GM13977 (cell line): ENCODE results near the gene PRRX2.

Source experiments
- DNase-seq: peaks from one replicate; pipeline ENCODE4 v3.0.0; 2012; ENCODE audit warnings: low spot score
- in situ Hi-C: fragments of 300-500 bp; cut with MboI; formaldehyde crosslinking; loops from one replicate; pipeline ENCODE4 v1.12.0; 2022; ENCODE audit warnings: low sequenced_read_pairs, low pct_unique_long_range_greater_than_20kb, mixed read lengths, inconsistent platforms; ENCODE audit not compliant: unreplicated experiment
- TF ChIP-seq, protein P1 (sequence below): IDR thresholded peaks from 2 replicates; pipeline ENCODE4 v1.5.1; 2012; ENCODE audit warnings: mild to moderate bottlenecking, control low read depth; ENCODE audit not compliant: insufficient read depth; ENCODE audit errors: extremely low read depth, missing control alignments

Gene PRRX2

DNA sequence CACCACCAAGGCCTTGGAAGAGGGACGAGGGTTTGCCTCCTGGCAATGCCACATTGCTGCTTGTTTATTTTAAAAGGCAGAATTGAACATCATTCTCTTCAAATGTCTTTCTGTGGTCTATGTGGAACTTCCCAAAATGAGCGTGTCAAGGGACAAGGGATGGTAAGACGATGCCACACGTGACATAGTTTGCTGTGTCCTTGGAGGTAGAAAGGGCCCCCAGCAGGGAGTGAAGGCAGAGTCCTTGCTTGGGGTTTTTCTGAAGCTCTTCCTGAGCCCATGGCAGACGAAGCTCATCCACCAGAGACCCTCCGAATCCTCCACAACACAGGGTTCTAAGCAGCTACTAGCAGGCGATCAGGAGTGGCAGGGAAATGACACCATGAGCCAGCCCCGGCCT is 28.3 kb downstream of the PRRX2 start:
- in situ Hi-C loops, result no loop called here
- DNase-seq, result no peak
- TF ChIP-seq, protein P1, sequence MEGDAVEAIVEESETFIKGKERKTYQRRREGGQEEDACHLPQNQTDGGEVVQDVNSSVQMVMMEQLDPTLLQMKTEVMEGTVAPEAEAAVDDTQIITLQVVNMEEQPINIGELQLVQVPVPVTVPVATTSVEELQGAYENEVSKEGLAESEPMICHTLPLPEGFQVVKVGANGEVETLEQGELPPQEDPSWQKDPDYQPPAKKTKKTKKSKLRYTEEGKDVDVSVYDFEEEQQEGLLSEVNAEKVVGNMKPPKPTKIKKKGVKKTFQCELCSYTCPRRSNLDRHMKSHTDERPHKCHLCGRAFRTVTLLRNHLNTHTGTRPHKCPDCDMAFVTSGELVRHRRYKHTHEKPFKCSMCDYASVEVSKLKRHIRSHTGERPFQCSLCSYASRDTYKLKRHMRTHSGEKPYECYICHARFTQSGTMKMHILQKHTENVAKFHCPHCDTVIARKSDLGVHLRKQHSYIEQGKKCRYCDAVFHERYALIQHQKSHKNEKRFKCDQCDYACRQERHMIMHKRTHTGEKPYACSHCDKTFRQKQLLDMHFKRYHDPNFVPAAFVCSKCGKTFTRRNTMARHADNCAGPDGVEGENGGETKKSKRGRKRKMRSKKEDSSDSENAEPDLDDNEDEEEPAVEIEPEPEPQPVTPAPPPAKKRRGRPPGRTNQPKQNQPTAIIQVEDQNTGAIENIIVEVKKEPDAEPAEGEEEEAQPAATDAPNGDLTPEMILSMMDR, result no peak

DNA sequence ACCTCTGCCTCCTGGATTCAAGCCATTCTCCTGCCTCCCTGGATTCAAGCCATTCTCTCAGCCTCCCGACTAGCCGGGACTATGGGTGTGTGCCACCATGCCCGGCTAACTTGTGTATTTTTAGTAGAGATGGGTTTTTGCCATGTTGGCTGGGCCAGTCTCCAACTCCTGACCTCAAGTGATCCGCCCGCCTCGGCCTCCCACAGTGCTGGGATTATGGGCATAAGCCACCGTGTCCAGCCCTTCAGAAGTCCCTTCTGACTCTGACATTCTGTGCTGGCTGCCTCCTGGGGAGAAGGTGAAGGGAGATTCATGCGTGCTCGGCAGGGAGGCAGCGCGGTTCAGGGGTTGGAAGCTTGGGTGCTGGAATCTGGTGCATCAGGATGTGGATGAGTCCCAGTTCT is 28.8 kb downstream of the PRRX2 start:
- in situ Hi-C loops, result no loop called here
- no peak for DNase-seq
- TF ChIP-seq, protein P1, result no peak

DNA sequence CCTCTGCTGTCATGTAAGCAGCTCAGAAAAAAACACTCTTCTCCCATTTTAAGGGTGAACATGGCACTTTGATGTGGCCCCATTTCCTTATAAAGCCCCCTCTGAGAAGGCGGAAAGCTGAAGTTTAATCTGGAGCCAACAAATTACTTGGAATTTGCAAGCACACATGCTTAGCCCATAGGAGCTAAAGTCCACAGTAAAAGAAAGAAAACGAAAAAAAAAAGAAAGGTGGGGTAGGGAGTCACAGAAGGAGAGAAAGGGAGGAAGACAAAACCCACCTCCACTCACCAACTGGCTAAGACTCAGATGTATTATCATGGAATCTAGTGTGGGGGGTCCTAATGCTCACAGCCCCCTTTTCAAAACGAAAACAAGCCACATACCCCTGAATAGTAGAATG is 30.4 kb downstream of the PRRX2 start:
- TF ChIP-seq, protein P1, result no peak
- no peak for DNase-seq
- in situ Hi-C loops, result no loop called here

DNA sequence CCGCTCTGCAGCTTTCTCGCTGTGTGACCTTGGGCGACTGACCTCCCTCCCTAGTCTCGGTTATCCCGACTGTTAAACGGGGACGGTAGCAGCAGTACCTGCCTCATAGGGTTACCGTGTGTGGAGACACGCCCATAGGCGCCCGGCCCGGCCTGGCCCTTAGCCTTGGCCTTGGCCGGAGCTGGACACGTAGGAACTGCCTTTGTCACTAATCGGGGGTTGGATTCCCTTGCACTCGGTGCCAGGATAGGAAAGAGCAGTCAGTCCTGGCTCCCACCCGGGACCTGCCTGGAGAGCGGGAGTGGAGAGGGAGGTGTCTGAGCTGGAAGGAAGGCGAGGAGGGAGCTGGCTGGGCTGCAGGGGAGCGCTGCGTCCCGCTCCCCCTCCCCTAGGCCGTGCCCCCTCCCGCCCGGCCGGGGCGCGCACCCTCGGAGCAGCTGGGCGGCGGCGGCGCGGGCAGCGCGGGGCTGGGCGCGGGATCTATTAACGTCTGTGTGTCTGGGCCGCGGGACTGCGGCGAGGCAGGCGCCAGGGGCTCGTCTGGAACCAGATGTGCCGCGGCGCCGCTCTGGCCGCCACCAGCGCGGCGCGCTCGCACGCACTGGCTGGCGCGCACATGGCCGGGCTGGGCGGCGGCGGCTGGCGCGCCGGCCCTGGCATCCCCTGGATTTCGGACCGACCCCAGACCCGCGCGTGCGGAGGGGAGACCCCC is 31.7 kb downstream of the PRRX2 start:
- DNase-seq, result no peak
- in situ Hi-C loops, result no loop called here
- TF ChIP-seq, protein P1, result no peak

DNA sequence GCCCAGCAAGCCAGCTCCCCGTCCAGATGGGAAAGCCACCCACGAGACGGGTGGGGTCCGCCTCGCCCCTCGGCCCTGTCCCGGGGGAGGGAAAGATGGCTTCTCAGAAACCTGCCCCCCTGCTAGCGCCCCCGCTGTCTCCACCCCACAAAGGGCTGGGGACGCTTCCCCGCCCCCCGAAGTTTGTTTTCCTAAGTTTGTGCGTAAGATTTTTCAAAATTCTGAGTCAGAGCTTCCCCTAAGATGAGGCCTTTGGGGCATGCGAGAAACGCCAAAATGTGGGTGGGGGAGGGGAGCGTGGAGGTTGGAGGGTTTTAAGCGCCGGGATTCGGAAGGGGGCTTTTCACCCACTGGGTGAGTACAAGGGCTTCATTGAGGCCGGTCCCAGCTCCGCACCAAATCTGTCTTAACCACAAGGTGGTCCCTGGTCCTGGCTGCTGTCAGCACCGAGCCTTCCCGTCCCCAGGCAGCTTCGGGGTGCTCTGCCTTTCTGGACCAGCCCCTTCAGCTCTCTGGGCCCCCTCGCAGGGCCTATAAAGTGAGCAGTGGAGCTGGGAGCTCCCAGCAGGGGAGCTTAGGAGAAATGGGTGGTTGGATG is 32.3 kb downstream of the PRRX2 start:
- DNase-seq, result no peak
- in situ Hi-C loops, result no loop called here
- TF ChIP-seq, protein P1, result no peak

DNA sequence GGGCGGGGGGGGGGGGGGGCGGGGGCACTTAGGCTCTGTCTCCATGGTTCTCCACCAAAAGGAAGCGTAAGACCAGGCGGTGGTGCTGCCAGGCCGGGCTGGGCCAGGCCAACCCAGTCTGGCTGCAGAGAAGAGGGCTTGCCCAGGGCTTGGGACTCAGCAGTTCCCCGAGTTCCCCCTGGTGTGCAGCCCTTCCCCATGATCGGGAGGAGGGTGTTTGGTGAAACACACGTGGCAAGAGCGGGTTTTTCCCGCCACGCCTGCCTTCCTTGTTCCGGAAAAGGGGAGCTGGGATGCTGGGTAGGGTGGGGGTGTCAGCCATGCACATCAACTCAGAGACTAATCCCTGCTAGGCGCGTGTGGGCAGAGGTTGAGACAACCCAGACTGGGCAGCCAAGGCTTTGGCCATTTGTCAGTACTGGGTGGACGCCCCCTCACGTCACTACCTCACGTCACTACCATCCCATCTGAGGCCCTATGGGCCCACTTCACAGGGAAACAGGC is 32.9 kb downstream of the PRRX2 start:
- in situ Hi-C loops, result no loop called here
- TF ChIP-seq, protein P1, result no peak
- DNase-seq, result no peak
